Vagina (tissue), 2 donors: ENCODE results near the gene CACNA1C.

ENCODE experiments used
- POLR2A ChIP-seq, 2 donors: fragments of 450-650 bp; IDR thresholded peaks; one replicate each; pipeline ENCODE4 v1.6.1; 2017; ENCODE audit warnings: antibody characterized with exemption in 2 of 2, mild to moderate bottlenecking in 2 of 2, moderate library complexity in 2 of 2
- TF ChIP-seq, protein P1 (sequence below), 3 experiments: fragments of 450-650 bp in 2 of 3; fragments of 200-600 bp in 1 of 3; sonication (generic) in 1 of 3; IDR thresholded peaks; one replicate each; pipeline ENCODE4 v1.5.1; 2017 to 2019; ENCODE audit warnings: antibody characterized with exemption in 3 of 3, mild to moderate bottlenecking in 2 of 3, moderate library complexity in 2 of 3

DNA sequence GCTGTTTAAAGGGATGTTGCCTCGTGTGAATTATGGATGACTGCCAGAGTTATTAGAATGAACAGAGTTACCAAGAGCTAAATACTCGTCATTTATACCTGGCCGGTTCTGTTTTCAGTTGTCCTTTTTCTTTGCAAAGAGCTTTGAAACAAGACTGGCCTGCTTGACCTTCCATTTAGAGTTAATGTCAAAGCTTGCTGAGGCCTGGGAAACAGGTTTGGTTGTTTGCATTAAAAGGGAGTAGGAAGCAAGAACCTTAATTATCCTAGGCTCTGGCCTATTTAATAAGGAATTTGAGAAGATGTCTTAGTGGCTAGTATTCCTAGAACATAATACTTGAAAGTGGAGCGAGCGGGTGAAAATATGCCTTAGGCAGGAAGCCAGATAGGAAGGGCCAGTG lies 233.3 kb downstream of the CACNA1C start:
- no peak for TF ChIP-seq POLR2A (IDR thresholded peaks at IDR 0.05)
- TF ChIP-seq, protein P1, sequence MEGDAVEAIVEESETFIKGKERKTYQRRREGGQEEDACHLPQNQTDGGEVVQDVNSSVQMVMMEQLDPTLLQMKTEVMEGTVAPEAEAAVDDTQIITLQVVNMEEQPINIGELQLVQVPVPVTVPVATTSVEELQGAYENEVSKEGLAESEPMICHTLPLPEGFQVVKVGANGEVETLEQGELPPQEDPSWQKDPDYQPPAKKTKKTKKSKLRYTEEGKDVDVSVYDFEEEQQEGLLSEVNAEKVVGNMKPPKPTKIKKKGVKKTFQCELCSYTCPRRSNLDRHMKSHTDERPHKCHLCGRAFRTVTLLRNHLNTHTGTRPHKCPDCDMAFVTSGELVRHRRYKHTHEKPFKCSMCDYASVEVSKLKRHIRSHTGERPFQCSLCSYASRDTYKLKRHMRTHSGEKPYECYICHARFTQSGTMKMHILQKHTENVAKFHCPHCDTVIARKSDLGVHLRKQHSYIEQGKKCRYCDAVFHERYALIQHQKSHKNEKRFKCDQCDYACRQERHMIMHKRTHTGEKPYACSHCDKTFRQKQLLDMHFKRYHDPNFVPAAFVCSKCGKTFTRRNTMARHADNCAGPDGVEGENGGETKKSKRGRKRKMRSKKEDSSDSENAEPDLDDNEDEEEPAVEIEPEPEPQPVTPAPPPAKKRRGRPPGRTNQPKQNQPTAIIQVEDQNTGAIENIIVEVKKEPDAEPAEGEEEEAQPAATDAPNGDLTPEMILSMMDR (IDR thresholded peaks at IDR 0.05) = no peak
